SJSA1 (cell line): ENCODE results near the gene PDGFRA. TPM values are rescaled to one million over a fixed set of nuclear protein-coding genes. Genes with fewer than 3 reads are reported as not detected.

Experiments
- DNase-seq, 2 experiments: peaks; one replicate each; pipeline ENCODE4 v3.0.0-alpha.2; 2015 to 2020; ENCODE audit warnings: low spot score in 2 of 2, low read depth in 1 of 2
- H3K27ac ChIP-seq: fragments of 250-450 bp; sonication (Bioruptor Pico); 2 replicates; pipeline ENCODE4 v1.5.1; 2020; ENCODE audit warnings: mild to moderate bottlenecking, moderate library complexity
- H3K27me3 ChIP-seq: fragments of 250-450 bp; sonication (Bioruptor Pico); replicated peaks from 2 replicates; pipeline ENCODE4 v1.5.1; 2020; ENCODE audit warnings: mild to moderate bottlenecking, moderate library complexity
- H3K36me3 ChIP-seq: fragments of 250-450 bp; sonication (Bioruptor Pico); 2 replicates; pipeline ENCODE4 v1.5.1; 2020; ENCODE audit warnings: mild to moderate bottlenecking
- H3K4me1 ChIP-seq: fragments of 250-450 bp; sonication (Bioruptor Pico); replicated peaks from 2 replicates; pipeline ENCODE4 v1.6.1; 2021; ENCODE audit warnings: mild to moderate bottlenecking
- H3K4me3 ChIP-seq: fragments of 250-450 bp; sonication (Bioruptor Pico); 2 replicates; pipeline ENCODE4 v1.5.1; 2020; ENCODE audit warnings: mild to moderate bottlenecking
- H3K9me3 ChIP-seq: fragments of 250-450 bp; sonication (Bioruptor Pico); replicated peaks from 2 replicates; pipeline ENCODE4 v1.5.1; 2020; ENCODE audit warnings: mild to moderate bottlenecking
- total RNA-seq: library from RNA; depleted of rRNA; stranded (reverse); fragments of >200 nt; shearing (Covaris generic); gene quantifications from 2 replicates; pipeline ENCODE4 v1.2.3, GENCODE V29; 2014

The PDGFRA gene
- total RNA-seq, 1 experiment from 2014 or later = 26.2 TPM

- no peaks in the 10 kb centered on the region for H3K9me3 ChIP-seq
Observed at GRCh38 chr4:54255881-54256280, 26.8 kb downstream of the PDGFRA start.

GRCh38 chr4:54256491-54257486, 27.7 kb downstream of the PDGFRA start:
- Histone ChIP-seq H3K4me3 (no peak overlapping the region), H3K9me3 (no peaks in the 10 kb centered on the region), H3K27ac (no peak overlapping the region), H3K36me3 (no peaks in the 10 kb centered on the region), H3K4me1 (no peaks in the 10 kb centered on the region), H3K27me3 (no peaks in the 10 kb centered on the region)
- DNase-seq = no peak

More at GRCh38 chr4:54255881-54256280, 26.8 kb downstream of the PDGFRA start:
- Histone ChIP-seq H3K27ac (no peak overlapping the region), H3K4me3 (no peak overlapping the region), H3K36me3 (no peaks in the 10 kb centered on the region), H3K4me1 (no peaks in the 10 kb centered on the region), H3K27me3 (no peaks in the 10 kb centered on the region)
- no peak for DNase-seq

GRCh38 chr4:54265366-54265765, 36.3 kb downstream of the PDGFRA start:
- Histone ChIP-seq H3K27me3 (no peaks in the 10 kb centered on the region), H3K4me1 (no peaks in the 10 kb centered on the region), H3K9me3 (no peaks in the 10 kb centered on the region), H3K27ac (no peak overlapping the region), H3K36me3 (peaks cover 18% of the 10 kb centered on the region), H3K4me3 (no peak overlapping the region)
- DNase-seq = no peak

- no peak for DNase-seq
- Histone ChIP-seq H3K4me3 (no peak overlapping the region), H3K36me3 (peaks cover 20% of the 10 kb centered on the region), H3K9me3 (no peaks in the 10 kb centered on the region), H3K4me1 (no peaks in the 10 kb centered on the region), H3K27me3 (no peaks in the 10 kb centered on the region), H3K27ac (no peak overlapping the region)
Observed at GRCh38 chr4:54268151-54268550, 39.1 kb downstream of the PDGFRA start.

- no peak for DNase-seq
- Histone ChIP-seq H3K27me3 (no peaks in the 10 kb centered on the region), H3K27ac (no peak overlapping the region), H3K4me1 (no peaks in the 10 kb centered on the region), H3K9me3 (no peaks in the 10 kb centered on the region), H3K4me3 (no peak overlapping the region), H3K36me3 (peaks cover 17% of the 10 kb centered on the region)
Observed at GRCh38 chr4:54271464-54271863, 42.4 kb downstream of the PDGFRA start.

- DNase-seq = no peak
- H3K36me3 ChIP-seq = peaks cover 17% of the 10 kb centered on the region
- no peaks in the 10 kb centered on the region for H3K4me1 ChIP-seq
- H3K4me3 ChIP-seq = no peak overlapping the region
- no peaks in the 10 kb centered on the region for H3K27me3 ChIP-seq
- no peak overlapping the region for H3K27ac ChIP-seq
- no peaks in the 10 kb centered on the region for H3K9me3 ChIP-seq
Observed at GRCh38 chr4:54272051-54272450, 43.0 kb downstream of the PDGFRA start.

GRCh38 chr4:54274264-54274663, 45.2 kb downstream of the PDGFRA start:
- H3K36me3 ChIP-seq = peaks cover 11% of the 10 kb centered on the region; the same call in 1 of the 2 replicates
- H3K9me3 ChIP-seq = no peaks in the 10 kb centered on the region
- H3K4me3 ChIP-seq = no peak overlapping the region
- no peak overlapping the region for H3K27ac ChIP-seq
- no peaks in the 10 kb centered on the region for H3K4me1 ChIP-seq
- no peak for DNase-seq
- H3K27me3 ChIP-seq = no peaks in the 10 kb centered on the region

- no peak for DNase-seq
- Histone ChIP-seq H3K27ac (no peak overlapping the region), H3K36me3 (peaks cover 11% of the 10 kb centered on the region; the same call in 1 of the 2 replicates), H3K9me3 (no peaks in the 10 kb centered on the region), H3K27me3 (no peaks in the 10 kb centered on the region), H3K4me3 (no peak overlapping the region), H3K4me1 (no peaks in the 10 kb centered on the region)
Observed at GRCh38 chr4:54274795-54275665, 45.9 kb downstream of the PDGFRA start.

- H3K4me1 ChIP-seq = peaks cover 11% of the 10 kb centered on the region; the same call in 1 of the 2 replicates
- no peak for DNase-seq
- no peak overlapping the region for H3K4me3 ChIP-seq
- no peak overlapping the region for H3K27ac ChIP-seq
- peaks cover 11% of the 10 kb centered on the region for H3K36me3 ChIP-seq
- H3K9me3 ChIP-seq = no peaks in the 10 kb centered on the region
- H3K27me3 ChIP-seq = no peaks in the 10 kb centered on the region
Observed at GRCh38 chr4:54276641-54277430, 47.7 kb downstream of the PDGFRA start.

GRCh38 chr4:54277691-54278090, 48.6 kb downstream of the PDGFRA start:
- DNase-seq = no peak
- Histone ChIP-seq H3K27me3 (no peaks in the 10 kb centered on the region), H3K9me3 (no peaks in the 10 kb centered on the region), H3K27ac (no peak overlapping the region), H3K4me3 (no peak overlapping the region), H3K36me3 (peaks cover 16% of the 10 kb centered on the region), H3K4me1 (peaks cover 11% of the 10 kb centered on the region; the same call in 1 of the 2 replicates)

GRCh38 chr4:54278216-54278615, 49.1 kb downstream of the PDGFRA start:
- Histone ChIP-seq H3K36me3 (peaks cover 16% of the 10 kb centered on the region), H3K27me3 (no peaks in the 10 kb centered on the region), H3K4me3 (no peak overlapping the region), H3K4me1 (peaks cover 11% of the 10 kb centered on the region; the same call in 1 of the 2 replicates), H3K27ac (no peak overlapping the region), H3K9me3 (0 out of 2 replicates have a peak, but pooled peaks cover 1% of the 10 kb centered on the region)
- no peak for DNase-seq

GRCh38 chr4:54281054-54281766, 52.1 kb downstream of the PDGFRA start:
- DNase-seq = peak; percentile 47 to 53
- peak overlapping the region; percentile 20 for H3K27ac ChIP-seq
- peaks cover 11% of the 10 kb centered on the region; the same call in 1 of the 2 replicates for H3K4me1 ChIP-seq
- no peak overlapping the region for H3K4me3 ChIP-seq
- no peaks in the 10 kb centered on the region for H3K27me3 ChIP-seq
- H3K9me3 ChIP-seq = 0 out of 2 replicates have a peak, but pooled peaks cover 3% of the 10 kb centered on the region
- peaks cover 21% of the 10 kb centered on the region for H3K36me3 ChIP-seq
